ENCODE data around the gene MYL6.
A peak's percentile ranks its signal among the peaks of the same experiment; 100 is the strongest.

Gene MYL6

DNA sequence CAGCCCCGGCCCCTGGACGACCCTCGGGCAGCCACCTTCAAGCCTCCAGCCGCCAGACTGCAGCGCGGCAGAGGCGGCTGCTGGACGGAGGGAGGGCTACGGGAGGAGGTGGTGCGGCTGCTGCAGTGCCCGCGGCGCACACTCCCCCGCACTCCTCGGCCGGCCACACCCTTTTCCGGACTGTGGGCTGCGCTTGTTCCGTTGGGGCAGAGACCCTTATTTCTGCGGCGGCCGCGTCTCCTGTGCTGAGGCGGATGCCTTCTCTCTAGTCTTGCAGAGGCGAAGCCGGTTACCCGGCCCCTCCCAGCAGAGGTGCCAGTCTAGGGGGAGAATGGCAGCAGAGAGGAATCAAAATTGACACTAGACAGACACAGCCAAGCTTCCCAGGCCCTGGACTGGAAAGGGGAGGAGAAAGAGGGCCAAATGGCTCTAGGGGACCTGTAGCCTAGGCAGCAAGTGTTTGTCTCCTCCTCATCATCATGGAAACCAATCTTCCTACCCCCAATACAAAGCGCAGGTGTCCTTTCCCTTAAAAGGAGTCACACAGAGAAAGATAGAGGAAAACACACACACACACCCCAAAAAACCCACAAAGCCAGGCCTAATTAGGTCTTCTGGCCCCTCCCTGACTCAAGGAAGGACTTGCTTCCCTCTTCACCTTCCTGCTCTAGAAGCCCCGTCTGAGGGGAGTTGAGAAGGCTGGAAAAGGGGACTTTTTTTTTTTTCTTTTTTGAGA, 28.8 kb upstream of the MYL6 start:
- peak; percentile 33 for DNase-seq (ENCODE audit: low read depth)

DNA sequence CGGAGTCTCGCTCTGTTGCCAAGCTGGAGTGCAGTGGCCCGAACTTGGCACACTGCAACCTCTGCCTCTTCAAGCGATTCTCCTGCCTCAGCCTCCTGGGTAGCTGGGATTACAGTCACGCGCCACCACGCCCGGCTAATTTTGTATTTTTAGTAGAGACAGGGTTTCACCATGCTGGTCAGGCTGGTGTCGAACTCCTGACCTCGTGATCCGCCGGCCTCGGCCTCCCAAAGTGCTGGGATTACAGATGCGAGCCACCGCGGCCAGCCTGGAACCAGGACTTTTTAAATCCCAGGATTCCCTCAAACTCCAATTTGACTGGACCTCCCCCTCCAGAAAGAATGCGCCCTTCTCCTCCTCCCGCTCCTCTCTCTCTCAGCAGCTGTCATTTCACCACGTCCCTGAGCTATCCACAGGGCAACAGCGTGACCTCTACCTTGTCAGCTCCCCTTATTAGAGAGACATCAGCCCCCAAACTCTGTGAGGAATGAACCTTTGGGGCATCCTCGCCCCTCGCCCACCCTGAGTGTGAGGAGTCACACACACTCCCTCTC, 28.1 kb upstream of the MYL6 start:
- DNase-seq (ENCODE audit: low read depth): no peak

DNA sequence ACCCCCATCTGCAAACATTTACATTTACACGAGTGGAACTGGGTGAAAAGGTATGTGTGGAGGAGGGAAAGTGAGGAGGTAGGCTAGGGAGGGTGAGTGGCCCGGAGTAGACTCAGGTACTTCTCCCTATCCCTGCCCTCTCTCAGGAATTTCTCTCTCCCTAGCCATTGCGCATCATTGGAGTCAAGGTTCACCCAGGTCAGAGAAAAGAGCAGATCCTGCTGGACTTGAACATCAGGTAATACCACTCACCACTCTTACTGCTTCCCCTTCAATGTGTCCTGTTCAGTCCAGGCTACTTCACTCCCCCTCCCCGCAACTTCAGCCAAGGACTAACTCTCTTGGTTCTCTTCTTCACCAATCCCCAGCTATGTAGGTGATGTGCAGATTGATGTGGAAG, 27.3 kb upstream of the MYL6 start:
- no peak for DNase-seq (ENCODE audit: low read depth)

DNA sequence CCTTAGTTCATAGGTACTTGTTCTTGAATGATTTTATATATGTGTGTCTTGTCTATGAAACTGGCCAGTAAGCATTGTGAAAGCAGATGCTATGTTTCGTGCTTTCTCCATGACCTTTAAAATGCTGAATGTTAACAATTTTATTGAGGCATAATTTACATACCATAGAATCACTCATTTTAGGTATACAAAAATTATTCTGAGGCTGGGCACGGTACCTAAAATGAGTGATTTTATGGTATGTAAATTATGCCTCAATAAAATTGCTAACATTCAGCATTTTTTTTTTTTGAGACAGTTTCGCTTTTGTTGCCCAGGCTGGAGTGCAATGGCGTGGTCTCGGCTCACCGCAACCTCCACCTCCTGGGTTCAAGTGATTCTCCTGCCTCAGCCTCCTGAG, 23.3 kb upstream of the MYL6 start:
- DNase-seq (ENCODE audit: low read depth): no peak

DNA sequence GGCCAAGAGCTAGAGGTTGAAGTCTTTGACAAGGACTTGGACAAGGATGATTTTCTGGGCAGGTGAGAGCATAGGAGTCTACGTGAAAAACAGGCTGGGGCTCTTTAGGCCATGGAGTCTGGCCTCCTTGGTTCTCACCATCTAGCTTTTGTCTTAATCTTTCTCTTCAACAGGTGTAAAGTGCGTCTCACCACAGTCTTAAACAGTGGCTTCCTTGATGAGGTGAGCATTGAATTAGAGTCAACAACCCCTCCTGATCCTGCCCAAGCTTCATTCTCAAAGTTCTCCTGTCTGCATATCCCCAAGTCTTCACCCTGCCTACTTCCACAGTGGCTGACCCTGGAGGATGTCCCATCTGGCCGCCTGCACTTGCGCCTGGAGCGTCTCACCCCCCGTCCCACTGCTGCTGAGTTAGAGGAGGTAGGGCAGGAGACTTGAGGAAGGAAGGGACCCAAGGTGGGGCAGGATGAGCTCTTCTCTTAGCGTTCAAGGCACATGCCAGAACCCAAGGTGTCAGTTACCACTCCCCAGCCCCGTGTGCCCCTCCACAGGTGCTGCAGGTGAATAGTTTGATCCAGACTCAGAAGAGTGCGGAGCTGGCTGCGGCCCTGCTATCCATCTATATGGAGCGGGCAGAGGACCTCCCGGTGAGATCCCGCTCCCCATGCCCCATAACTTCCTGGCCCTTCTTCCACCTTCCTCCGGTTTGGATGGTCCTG, 20.1 kb upstream of the MYL6 start:
- DNase-seq (ENCODE audit: low read depth): no peak

- DNase-seq (ENCODE audit: low read depth): no peak
Measured at GRCh38 chr12:56141946-56142784, 16.0 kb upstream of the MYL6 start.

- no peak for DNase-seq (ENCODE audit: low read depth)
Measured at GRCh38 chr12:56143217-56143616, 14.9 kb upstream of the MYL6 start.

DNA sequence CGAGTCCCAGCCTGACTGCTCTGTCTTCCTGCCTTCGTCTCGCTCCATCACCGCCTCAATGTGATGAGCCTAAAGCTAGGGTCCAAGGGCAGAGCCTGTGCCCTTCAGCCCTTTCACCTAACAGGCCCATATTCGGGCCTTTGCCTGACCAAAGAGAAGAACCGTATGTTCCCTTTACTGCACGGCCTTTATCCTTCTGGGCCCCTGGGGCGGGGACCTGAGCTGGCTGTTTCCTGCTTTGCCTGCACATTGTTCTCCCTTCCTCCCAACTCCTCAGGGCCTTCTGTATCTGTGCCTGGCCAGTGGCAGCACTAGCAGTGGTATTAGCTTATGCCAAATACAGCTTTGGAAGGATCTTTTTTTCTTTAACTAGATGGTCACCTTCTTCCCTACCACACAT, 14.3 kb upstream of the MYL6 start:
- no peak for DNase-seq (ENCODE audit: low read depth)

- no peak for DNase-seq (ENCODE audit: low read depth)
Measured at GRCh38 chr12:56145217-56145616, 12.9 kb upstream of the MYL6 start.

- no peak for DNase-seq (ENCODE audit: low read depth)
Measured at GRCh38 chr12:56146492-56147460, 11.4 kb upstream of the MYL6 start.

GRCh38 chr12:56150563-56150962, 7.6 kb upstream of the MYL6 start:
- no peak for DNase-seq (ENCODE audit: low read depth)

GRCh38 chr12:56151672-56152131, 6.5 kb upstream of the MYL6 start:
- no peak for DNase-seq (ENCODE audit: low read depth)

DNA sequence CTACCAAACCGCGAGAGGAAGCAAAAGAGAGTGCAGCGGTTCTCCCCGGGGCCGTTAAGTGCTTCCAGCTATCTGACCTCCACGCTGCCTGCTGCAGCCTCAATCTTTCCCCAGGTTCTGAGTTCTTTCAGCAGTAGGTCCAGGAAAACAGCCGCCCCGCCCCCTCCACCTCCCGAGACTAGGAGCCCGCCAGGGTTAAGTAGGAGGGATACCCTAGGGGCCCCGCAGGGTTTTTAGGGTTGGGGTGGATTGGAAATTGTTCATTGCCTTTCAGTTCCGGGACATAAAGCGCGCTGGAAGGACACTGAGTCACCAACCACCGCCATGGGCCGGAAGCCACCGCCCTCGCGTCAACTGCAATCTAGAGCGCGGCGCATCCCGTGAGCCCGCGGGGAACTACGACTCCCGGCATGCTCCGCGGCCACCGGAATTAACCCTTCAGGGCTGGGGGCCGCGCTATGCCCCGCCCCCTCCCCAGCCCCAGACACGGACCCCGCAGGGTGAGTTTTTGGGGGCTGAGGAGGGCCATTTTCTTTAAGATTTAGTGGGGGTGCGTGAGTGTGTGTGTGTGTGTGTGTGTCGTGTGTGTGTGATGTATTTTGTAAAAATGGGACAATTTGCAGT, 5.9 kb upstream of the MYL6 start, which contains the start of gene MYL6B:
MYL6B (plus strand) TSS at position 456 of the 624 bp plus-strand sequence. CDS start 1,332 bp downstream, outside the sequence.
- peak; percentile 86 for DNase-seq (ENCODE audit: low read depth)

DNA sequence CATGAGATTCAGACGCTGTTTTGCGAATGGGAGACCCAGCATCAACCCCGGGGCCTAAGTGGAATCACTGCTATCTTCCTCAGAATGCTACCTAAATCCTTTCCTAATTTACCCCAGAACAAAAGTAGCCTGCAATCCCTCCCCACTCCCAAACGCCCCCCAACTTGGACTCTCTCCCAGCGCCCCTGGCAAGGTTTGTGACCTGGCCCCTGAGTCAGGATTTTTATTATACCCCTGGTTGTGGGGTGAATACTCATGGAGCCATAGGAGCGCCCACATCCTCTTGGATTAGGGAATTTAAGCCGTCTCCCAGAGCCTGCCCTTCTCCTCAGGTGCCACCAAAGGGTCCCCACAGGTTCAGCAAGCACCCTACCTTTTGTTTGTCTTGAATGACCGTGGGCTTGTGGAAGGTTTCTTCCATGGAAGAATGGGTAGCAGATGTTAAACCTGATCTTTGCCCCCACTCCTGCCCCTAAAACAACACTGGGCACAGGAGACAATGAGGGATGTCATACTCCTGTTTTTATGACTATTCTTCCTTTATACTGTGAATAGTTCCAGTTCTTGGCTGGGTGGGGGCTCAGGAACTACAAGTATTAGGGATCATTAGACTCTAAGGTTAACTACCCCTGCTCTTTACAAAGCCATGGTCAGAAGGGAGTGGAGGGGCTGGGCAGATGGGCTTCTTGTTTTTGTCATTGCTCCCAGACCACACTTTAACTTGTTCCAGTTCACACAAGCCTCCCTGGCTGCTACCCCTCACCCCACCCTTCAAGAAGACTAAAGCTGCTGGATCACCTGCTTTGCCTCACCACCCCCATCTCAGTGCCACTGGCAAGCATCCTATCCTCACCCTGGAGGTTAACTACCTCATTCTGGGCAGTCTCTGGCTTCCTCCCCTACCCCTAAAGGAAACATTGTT, 5.1 kb upstream of the MYL6 start:
- DNase-seq (ENCODE audit: low read depth): no peak

GRCh38 chr12:56153678-56154065, 4.5 kb upstream of the MYL6 start:
- no peak for DNase-seq (ENCODE audit: low read depth)

- no peak for DNase-seq (ENCODE audit: low read depth)
Measured at GRCh38 chr12:56154246-56154771, 3.9 kb upstream of the MYL6 start.

- no peak for DNase-seq (ENCODE audit: low read depth)
Measured at GRCh38 chr12:56154818-56155217, 3.3 kb upstream of the MYL6 start.

DNA sequence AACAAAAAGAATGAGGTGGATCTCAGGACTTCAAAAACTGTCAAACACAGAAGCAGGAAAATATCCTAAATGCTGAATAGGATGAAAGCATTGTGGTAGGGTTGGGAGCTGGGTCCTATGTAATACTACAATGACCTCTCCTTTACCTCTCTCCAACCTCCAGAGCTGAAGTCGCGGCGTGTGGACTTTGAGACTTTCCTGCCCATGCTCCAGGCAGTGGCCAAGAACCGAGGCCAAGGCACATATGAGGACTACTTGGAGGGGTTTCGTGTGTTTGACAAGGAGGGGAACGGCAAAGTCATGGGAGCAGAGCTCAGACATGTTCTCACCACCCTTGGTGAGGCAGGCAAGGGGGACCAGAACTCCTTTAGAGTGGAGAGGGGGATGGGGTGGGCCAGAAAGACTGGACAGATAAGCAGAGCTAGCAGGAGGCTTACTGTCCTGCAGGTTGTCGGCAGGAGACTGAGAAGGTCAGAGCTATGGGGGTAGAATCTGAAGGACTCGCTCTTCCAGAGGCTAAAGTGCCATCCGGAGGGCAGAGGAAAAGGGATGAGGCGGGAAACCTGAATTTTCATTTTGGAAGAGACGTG, 2.8 kb upstream of the MYL6 start:
- no peak for DNase-seq (ENCODE audit: low read depth)
